Left cardiac atrium (tissue), 4 donors: ENCODE data around the gene CNNM4. TPM values are rescaled to one million over a fixed set of nuclear protein-coding genes. Genes with fewer than 3 reads are reported as not detected.

Experiments
- ATAC-seq, 2 donors: fragments of 200-7000 bp; cut with Tn5 transposase; one replicate each; pipeline ENCODE4 v1.9.1; 2020; ENCODE audit warnings: mild to moderate bottlenecking in 2 of 2, moderate library complexity in 2 of 2
- DNase-seq: peaks from one replicate; pipeline ENCODE4 v3.0.0-alpha.2; 2020
- intact Hi-C, 2 donors: fragments of 100-400 bp; cut with DNase I; formaldehyde crosslinking; loops; one replicate each; pipeline versions ENCODE4 v1.14.1 to v1.15.1; 2022 to 2023
- total RNA-seq, 2 donors: library from RNA; stranded (reverse); fragmentation: NEBNext Ultra II Directional; extraction: Animal tissue kit (Norgen Biotek cat#: 25700); gene quantifications; one replicate each; pipeline ENCODE4 v1.2.1, GENCODE V29; 2021
- donor health status: DM: no; HTN: yes; CAD: no.
- donor health status: DM: no; HTN: yes; CAD: no; lungs with severe emphysema.
- donor health status: DM: yes; HTN: yes; CAD: no.
- donor health status: Dilated cardiomyopathy.

CNNM4 gene
- total RNA-seq, 2 donors from 2014 or later: 16.8 to 29.5 TPM

DNA sequence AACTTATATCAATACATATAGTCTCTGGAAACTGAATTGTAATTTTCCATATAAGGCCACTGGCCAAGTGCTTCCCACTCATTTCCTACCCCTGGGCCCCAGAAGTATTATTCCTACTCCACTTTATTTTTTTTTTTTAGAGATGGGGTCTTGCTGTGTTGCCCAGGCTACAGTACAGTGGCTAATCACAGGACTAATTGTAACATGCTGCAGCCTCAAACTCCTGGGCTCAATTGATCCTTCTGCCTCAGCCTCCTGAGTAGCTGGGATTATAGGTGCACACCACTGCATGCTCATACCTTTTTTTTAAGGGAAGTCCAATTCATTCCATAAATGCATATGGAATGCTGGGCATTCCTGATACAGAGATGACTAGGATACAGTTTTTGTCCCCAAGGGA lies 6.4 kb upstream of the CNNM4 start:
- DNase-seq: no peak
- intact Hi-C loops: loop anchor here in 1 of 2 donors (10.0 kb wide), 1 partner anchor 50 kb away; no protein-coding TSS in a partner anchor
- ATAC-seq: no peak

DNA sequence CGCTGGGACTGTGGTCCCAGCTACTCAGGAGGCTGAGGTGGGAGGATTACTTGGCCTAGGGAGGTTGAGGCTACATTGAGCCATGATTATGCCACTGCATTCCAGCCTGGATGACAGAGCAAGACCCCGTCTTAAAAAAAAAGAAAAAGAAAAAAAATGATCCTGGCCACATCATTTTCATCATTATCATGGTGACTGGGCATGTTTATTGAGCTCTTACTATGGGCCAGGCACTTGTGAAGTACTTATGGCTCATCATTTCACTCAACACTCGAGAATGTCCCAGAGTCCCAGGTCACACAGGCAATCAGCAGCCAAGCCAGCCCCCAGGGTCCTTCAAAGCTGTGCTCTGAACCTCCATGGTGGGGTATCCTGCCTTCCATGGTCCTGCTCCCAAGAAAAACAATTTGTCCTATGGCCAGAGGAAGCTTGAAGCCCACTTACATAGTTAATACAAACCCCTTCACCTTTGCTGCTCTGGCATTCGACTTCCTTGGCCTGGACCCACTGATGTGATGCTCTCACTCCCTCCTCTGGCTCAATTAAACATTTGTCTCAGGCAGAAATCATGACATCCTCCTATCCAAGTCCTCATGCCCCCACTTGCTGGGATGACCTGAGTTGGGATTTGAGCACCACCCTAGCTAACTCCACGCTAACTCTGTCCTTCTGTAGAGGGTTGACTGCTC lies 3.8 kb upstream of the CNNM4 start:
- ATAC-seq (no peak), DNase-seq (no peak)
- intact Hi-C loops: loop anchor here in 1 of 2 donors (10.0 kb wide), 1 partner anchor 48 kb away; no protein-coding TSS in a partner anchor

DNA sequence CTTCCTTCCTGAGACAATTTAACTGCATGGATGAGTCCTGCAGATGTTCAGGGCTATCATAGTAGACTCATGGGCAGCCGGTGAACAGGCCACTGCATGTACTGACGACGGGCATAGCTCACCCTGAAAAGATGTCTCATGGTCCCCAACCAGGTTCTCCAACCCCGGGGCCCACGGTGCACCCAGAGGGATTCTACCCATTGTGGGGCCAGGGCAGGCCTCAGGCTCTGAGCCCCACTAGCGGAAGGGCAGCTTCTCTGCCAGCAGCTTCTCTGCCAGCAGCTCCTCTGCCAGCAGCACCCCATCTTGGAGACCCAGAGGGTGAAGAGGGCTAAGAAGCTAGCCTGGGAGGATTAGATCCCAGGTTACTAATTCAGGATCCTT lies 3.2 kb upstream of the CNNM4 start:
- ATAC-seq (no peak), DNase-seq (no peak)
- intact Hi-C loops: loop anchor here in 1 of 2 donors (10.0 kb wide), 1 partner anchor 47 kb away; no protein-coding TSS in a partner anchor

DNA sequence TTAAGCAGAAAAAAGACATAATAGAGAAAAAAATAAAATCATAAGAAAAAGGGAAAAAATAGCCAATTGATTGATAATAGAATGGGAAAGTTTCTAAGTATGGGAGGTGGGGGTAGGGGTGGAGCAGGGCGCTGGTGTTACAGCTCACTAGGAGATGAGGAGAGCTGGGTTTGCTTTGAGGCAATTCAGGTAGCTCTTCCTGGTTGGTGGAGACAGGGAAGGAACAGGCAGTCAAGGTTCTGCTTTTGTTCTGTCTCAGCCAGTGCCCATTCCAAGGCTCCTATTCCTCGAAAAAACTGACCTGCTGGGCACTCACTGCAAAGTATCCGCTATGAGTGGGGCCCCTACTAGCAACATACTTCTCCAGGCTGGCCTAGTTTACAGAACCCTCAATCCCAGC lies 1.7 kb upstream of the CNNM4 start:
- no peak for DNase-seq
- no peak for ATAC-seq
- intact Hi-C loops: loop anchor here in 1 of 2 donors (10.0 kb wide), 1 partner anchor 46 kb away; no protein-coding TSS in a partner anchor

DNA sequence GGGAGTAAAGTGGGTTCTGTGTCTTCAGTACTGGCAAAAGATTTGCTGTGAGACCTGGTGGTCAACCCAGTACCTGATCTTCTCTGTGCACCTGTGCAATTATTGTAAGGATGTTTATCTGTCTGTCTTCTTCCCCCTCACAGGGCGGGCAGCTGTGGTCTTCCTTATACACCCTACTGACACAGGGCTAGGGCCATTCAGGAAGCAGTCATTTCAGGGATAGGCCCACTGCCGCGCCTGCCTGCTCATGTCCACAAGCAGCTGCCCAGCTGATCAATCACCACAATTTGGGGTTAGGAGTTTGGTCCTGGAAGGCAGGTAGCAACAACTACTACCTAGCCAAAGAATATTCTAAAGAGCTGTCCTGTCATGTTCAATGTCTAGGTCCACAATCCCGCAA lies 1.2 kb upstream of the CNNM4 start:
- intact Hi-C loops: loop anchor here in 1 of 2 donors (10.0 kb wide), 1 partner anchor 45 kb away; no protein-coding TSS in a partner anchor
- ATAC-seq (no peak), DNase-seq (no peak)

DNA sequence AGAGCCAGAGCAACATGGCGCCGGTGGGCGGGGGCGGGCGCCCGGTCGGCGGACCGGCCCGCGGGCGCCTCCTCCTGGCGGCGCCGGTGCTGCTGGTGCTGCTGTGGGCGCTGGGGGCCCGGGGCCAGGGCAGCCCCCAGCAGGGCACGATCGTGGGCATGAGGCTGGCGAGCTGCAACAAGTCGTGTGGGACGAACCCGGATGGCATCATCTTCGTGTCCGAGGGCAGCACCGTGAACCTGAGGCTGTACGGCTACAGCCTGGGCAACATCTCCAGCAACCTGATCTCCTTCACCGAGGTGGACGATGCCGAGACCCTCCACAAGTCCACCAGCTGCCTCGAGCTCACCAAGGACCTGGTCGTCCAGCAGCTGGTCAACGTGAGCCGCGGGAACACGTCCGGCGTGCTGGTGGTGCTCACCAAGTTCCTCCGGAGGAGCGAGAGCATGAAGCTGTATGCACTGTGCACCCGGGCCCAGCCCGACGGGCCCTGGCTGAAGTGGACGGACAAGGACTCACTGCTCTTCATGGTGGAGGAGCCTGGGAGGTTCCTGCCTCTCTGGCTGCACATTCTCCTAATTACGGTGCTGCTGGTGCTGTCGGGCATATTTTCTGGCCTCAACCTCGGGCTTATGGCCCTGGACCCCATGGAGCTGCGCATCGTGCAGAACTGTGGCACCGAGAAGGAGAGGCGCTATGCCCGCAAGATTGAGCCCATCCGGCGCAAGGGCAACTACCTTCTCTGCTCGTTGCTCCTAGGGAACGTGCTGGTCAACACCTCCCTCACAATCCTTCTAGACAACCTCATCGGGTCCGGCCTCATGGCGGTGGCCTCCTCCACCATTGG lies 507 bp downstream of the CNNM4 start:
- peak; percentile 51 for DNase-seq
- intact Hi-C loops: loop anchor here in 1 of 2 donors (5.0 kb wide), 1 partner anchor 124 kb away; the partner anchor contains the start of gene KANSL3
- peak; percentile 6 to 13 for ATAC-seq

DNA sequence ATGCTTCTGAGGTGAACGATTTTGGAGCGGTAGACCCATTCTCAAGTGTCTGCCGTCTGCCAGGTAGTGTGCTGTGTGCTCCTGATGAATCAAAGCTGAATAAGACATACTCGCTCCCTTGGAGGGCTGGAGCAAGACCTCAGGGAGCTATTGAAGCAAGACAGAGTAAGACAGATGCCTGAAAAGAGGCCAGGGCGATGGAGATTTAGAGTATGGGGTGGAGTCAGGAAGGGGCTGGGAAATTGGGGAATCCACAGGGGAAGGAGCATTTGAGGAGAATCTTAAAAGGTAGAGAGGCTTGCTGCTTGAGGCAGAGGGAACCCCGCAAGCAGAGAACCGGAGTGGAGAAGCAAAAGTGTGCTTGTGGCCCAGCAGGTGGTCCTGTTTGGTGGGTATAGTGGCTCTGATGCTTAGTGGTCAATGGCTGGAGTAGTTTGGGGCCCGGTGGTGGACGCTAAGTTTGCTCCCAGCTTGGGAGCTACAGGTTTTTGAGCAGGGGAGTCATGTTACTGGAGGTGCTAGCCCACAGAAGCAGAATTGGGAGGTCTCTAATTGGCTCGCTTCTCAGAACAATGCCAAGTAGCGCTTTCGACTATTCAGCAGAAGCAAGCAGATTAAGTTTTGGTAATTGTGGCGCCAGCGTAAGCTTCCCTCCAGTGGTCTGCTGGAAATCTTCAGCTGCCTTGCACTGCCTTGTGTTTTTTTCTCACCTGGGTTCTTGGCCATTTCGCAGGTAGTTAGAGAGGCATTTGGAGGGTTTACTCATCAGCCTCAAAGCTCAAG lies 2.0 kb downstream of the CNNM4 start:
- DNase-seq (no peak), ATAC-seq (no peak)
- intact Hi-C loops: loop anchor here in 1 of 2 donors (5.0 kb wide), 1 partner anchor 125 kb away; the partner anchor contains the start of gene KANSL3

DNA sequence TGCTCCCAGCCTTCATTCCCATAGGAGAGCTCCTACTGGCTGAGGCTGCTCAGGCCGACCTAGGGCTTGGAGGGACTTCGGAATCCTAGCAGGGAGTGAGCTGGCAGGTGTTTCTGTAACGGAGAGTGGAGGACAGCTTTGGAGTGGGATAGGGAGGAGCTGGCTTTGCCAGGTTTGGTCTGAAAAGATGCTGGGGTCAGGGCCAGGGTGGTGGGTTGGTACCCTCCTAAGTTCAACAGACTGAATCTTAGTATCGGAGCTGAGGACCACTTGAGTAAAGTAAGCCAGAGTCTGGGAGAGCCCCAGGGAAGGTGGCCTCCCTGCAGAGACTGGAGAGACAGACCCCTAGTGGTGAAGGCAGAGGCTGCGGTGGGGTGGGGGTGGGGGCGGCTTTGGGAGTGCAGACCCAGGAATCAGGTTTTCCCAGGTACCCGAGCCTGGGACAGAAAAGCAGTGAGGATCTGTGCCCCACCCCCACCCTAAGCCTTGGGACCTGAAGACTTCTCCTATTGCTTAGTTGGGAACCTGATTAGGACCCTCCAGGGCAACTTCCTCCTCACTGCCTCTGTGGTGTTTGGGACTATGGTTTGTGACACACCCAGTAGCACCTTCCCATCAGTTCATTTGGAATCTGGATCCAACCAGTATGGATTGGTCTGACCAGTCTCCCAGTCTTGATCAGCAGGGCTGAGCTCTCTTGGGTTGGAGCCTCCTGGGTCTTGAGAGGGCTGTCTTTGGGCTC lies 3.0 kb downstream of the CNNM4 start:
- intact Hi-C loops: loop anchor here in 1 of 2 donors (5.0 kb wide), 1 partner anchor 126 kb away; the partner anchor contains the start of gene KANSL3
- ATAC-seq (no peak), DNase-seq (no peak)

DNA sequence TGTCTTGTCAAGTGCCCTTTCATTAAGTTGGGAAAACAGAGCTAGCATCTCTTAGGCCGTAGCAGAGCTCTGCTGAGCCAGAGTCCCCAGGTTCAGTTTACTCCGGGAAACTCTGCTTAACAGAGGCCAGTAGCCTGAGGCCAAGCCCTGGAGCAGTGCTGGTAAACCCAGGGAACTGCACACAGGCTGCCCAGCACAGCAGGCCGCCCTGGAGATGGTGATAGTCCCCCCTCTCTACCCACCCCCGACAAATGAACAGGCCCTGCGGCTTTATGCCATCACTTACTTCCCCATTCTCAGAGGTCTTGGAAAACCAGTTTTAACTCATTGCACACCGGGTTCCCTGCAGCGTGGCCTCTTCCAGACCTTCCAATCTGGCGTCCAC lies 3.5 kb downstream of the CNNM4 start:
- intact Hi-C loops: loop anchor here in 1 of 2 donors (5.0 kb wide), 1 partner anchor 127 kb away; the partner anchor contains the start of gene KANSL3
- DNase-seq: no peak
- peak in 1 of 2 donors; percentile 4 for ATAC-seq

DNA sequence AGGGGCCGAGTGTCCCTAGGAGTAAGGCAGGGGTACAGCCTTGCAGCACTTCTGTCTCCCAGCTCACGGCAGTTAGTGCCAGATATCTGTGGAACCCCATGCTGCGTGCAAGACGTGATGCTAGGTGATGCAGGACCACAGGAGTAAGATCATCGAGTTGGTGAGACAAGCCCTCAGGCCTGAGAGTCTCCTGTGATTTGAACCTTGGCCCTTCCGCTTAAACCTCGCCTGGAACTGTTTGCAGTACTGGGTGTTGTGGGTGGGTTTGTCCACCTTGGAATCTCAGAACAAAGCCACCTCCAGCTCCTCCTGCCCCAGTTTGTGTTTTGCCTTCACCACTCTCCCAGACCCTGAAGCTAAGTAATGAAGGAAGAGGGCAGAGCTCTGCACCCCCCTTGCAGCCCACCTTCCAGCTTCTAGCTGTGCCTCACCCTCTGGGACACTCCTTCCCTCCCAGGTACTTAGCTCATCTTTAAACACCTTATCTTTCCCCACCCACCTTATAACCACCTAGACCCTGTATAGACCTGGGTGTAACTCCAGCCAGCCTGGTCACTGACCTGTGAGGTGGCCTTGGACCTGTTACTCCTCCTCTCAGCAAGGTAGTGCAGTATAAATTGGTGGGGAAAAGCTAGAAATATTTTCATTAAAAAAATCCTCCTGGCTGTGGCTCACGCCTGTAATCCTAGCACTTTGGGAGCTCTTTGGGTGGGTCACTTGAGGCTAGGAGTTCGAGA lies 6.6 kb downstream of the CNNM4 start:
- ATAC-seq (no peak), DNase-seq (no peak)
- intact Hi-C loops: no loop called here

DNA sequence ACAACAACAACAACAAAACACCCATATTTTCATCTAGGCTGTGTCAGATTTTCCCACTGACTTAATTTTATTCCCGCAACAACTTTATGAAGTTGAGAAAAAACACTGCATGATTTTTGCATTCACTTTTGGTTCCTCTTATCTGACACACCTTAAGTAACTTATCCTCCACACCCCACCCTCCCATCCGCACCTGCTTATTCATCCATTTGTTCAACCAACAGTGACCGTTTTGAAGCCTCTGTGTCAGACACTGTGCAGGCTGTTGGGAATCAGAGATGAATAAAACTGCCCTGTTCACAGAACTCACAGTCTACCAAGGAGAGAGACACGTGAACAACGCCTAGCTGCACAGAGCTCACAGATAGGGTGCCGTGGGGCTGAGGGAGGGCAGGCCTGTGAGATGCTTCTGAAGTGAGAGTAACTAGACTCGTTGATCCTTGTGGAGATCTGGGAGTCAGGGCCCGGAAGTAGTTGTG lies 7.4 kb downstream of the CNNM4 start:
- no peak for DNase-seq
- intact Hi-C loops: no loop called here
- ATAC-seq: no peak

DNA sequence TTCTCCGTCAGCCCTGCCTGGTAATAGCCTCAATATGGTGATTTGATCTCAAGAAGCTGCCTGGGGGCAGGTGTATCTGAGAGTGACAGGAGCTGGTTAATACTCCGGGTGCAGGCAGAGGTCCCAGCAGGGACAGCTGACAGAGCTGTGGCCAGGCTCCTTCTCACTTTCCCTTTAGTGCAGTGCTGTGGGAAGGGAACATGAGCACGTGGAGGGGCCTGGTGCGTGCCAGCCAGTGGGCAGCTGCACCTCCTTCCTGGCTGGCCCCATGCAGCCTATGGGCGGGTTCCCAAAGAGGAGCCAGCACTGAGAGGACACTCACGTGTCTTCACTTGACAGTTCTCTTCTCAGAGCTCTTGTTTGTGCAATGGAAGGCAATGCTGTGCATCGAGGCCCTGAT lies 9.1 kb downstream of the CNNM4 start:
- ATAC-seq (peak; percentile 93 to 98), DNase-seq (peak; percentile 65)
- intact Hi-C loops: no loop called here

DNA sequence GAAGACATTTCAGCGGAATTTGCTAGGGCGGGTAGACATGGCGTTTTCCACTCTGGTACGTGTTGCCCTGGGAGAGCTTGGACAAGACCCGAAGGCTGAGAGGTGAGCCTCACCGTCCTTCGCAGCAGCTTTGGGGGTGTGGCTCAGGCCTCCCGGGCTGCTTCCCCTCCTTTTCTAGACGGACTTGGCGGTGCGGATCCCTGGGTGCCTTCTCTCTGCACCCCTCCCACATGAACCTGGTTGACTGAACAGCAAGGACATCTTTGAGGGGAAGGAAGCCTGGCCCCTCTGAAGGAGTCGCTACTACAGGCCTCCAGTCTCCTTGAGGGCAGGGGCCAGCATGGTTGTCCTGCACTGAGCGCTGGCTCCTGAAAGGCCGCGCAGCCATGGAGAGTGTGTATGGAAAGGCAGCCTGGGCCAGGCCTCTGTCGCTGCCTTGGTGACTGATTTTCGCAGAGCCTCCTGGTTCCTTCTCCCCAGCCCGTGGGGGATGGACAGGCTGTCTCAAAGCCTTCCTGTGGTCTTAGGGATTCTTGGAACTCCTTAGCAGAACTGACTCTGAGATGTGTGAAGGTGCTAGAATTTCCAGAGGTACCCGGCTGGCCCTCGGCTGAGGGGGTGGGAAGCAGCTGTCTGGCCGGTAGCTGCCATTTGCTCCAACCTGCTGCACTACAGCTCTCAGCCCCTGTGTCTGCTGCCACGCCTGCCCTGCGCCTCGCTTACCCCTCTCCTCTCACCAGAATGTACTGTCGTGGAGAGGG lies 9.9 kb downstream of the CNNM4 start:
- intact Hi-C loops: no loop called here
- no peak for DNase-seq
- no peak for ATAC-seq

DNA sequence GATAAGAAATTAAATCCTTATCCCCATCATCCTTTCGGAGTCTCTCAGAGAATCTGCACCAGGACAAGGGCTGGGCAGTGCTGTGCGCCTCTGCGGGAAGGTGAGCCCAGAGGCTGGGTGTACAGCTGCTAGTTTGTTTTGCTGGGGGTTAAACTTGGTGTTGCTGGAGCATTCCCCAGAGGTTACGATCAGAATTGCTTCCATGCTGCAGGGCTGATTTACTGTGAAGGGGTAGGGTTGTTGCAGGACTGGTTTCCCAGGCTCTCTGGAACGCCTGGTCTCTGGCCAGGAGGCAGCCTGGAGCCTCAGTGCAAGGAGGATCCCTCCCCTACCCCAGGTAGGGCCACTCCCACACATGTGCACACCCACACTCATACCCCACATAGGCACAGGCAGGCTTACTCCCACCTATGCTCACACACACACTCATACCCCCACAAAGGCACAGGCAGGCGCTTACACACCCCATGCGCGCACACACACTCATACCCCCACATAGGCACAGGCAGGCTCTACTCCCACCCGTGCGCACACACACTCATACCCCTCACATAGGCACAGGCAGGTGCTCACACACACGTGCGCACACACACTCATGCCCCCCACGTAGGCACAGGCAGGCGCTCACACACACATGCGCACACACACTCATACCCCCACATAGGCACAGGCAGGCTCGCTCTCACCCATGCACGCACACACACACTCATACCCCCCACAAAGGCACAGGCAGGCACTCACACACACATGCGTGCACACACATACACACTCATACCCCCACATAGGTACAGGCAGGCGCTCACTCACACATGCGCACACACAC lies 11.3 kb downstream of the CNNM4 start:
- ATAC-seq: no peak
- DNase-seq: no peak
- intact Hi-C loops: no loop called here

DNA sequence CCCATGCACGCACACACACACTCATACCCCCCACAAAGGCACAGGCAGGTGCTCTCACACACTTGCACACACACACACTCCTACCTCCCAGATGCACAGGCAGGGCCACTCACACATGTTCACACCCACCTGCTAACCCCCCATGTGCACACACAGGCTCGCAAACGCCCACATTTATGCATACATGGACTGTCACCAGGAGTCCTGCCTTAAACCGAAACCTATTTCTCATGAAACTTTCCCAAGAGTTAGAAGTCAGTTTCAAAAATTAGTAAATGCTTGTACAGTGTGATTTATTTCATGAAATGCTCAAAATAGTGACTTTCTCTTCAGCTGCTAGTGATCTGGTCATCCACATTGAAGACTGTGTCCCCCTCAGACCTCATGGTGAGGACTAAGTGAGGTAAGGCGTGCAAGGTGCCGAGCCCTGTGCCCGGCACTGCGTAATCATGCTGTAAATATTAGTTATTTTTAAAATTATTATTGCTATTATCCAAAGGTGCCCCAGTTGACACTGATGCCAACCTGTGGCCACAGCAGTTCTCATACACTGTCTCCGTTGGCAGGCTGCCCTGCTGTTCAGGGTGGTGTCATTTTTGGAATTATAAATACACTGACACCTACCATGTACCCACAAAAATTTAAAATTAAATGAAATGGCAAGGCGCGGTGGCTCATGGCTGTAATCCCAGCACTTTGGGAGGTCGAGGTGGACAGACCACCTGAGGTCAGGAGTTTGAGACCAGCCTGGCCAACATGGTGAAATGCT lies 12.4 kb downstream of the CNNM4 start:
- no peak for ATAC-seq
- peak; percentile 49 for DNase-seq

More for the DNA sequence above, 12.4 kb downstream of the CNNM4 start:
- intact Hi-C loops: no loop called here
